GM12878 (cell line): ENCODE results near the gene TRIM4. TPM values are rescaled to one million over a fixed set of nuclear protein-coding genes. Genes with fewer than 3 reads are reported as not detected.

Source experiments
- ATAC-seq: fragments of 200-7000 bp; cut with Tn5 transposase; 3 replicates; pipeline ENCODE4 v1.9.1; 2020; ENCODE audit warnings: mild to moderate bottlenecking, moderate library complexity
- BruUV-seq: library from RNA; stranded (reverse); fragments of 400-500 nt; replicated peaks from 2 replicates; lab custom pipeline; 2021; lab: Mats Ljungman, UMichigan
- CTCF ChIA-PET: fragments of 300-600 bp; sonication (Branson Sonifier 250); formaldehyde crosslinking; extraction: SDS; loops from one replicate; lab custom pipeline; 2021; ENCODE audit warnings: inconsistent platforms; lab: Yijun Ruan, JAX
- POLR2A ChIA-PET: fragments of 350-600 bp; formaldehyde crosslinking; extraction: SDS; loops from one replicate; lab custom pipeline; 2021; ENCODE audit warnings: inconsistent platforms; lab: Charles Lee
- RAD21 ChIA-PET: fragments of 300-600 bp; sonication (Branson Sonifier 250); formaldehyde crosslinking; loops from one replicate; lab custom pipeline; 2023; ENCODE audit warnings: antibody characterized with exemption; ENCODE audit not compliant: unreplicated experiment; lab: Charles Lee
- SMC1A ChIA-PET: fragments of 300-600 bp; sonication (Branson Sonifier 250); formaldehyde crosslinking; loops from one replicate; lab custom pipeline; 2023; ENCODE audit not compliant: unreplicated experiment, uncharacterized antibody; lab: Charles Lee
- DNase-seq: peaks from one replicate; pipeline ENCODE4 v3.0.0-alpha.2; 2011; ENCODE audit warnings: low read depth, low spot score
- FAIRE-seq: peaks from 3 replicates; lab custom pipeline; 2011; peaks lifted over from hg19 to GRCh38; lab: Jason Lieb, UNC
- H2AFZ ChIP-seq: 2 replicates; pipeline ENCODE4 v1.6.0; 2011; ENCODE audit warnings: low read depth, low read length, control low read depth; ENCODE audit not compliant: control insufficient read depth
- H3K27ac ChIP-seq: 2 replicates; pipeline ENCODE4 v1.5.1; 2011; ENCODE audit warnings: control low read depth; ENCODE audit not compliant: control insufficient read depth, insufficient read depth
- H3K27me3 ChIP-seq, 2 experiments: replicated peaks in 1 of 2; 2 replicates each; pipeline versions ENCODE4 v1.6.0 to v1.6.1; 2011; ENCODE audit warnings: low read length in 1 of 2; ENCODE audit not compliant: control insufficient read depth in 2 of 2, insufficient read depth in 2 of 2
- H3K36me3 ChIP-seq, 2 experiments: 2 replicates each; pipeline ENCODE4 v1.5.1; 2011; ENCODE audit warnings: low read length in 1 of 2; ENCODE audit not compliant: control insufficient read depth in 2 of 2, insufficient read depth in 2 of 2
- H3K4me1 ChIP-seq: 2 replicates; pipeline ENCODE4 v1.6.1; 2011; ENCODE audit warnings: mild to moderate bottlenecking, low read length, moderate library complexity, mixed read lengths; ENCODE audit not compliant: control insufficient read depth, insufficient read depth
- H3K4me2 ChIP-seq: 2 replicates; pipeline ENCODE4 v1.6.0; 2011; ENCODE audit warnings: control low read depth; ENCODE audit not compliant: control insufficient read depth, insufficient read depth
- H3K4me3 ChIP-seq: fragments of 200-600 bp; sonication (generic); 2 replicates; pipeline ENCODE4 v1.5.1; 2016
- H3K79me2 ChIP-seq: 2 replicates; pipeline ENCODE4 v1.6.0; 2011; ENCODE audit warnings: low read length; ENCODE audit not compliant: control insufficient read depth, insufficient read depth
- H3K9ac ChIP-seq: 2 replicates; pipeline ENCODE4 v1.8.0; 2011; ENCODE audit warnings: low read length, control low read depth, mixed read lengths; ENCODE audit not compliant: control insufficient read depth, insufficient read depth
- H3K9me3 ChIP-seq: replicated peaks from 3 replicates; pipeline ENCODE4 v1.5.1; 2011; ENCODE audit warnings: mild to moderate bottlenecking, low read length; ENCODE audit not compliant: control insufficient read depth, insufficient read depth
- H4K20me1 ChIP-seq: 2 replicates; pipeline ENCODE4 v1.6.0; 2011; ENCODE audit not compliant: control insufficient read depth, insufficient read depth
- CBFB ChIP-seq: IDR thresholded peaks from 2 replicates; pipeline ENCODE4 v1.6.1; 2016; ENCODE audit warnings: antibody characterized with exemption, low read depth
- CEBPB ChIP-seq, 2 experiments: fragments of 150-350 bp in 1 of 2; IDR thresholded peaks; 2 replicates each; pipeline ENCODE4 v1.6.1; 2012 to 2014; ENCODE audit warnings: low read depth in 2 of 2, low read length in 2 of 2, borderline replicate concordance in 1 of 2, inconsistent platforms in 1 of 2
- DPF2 ChIP-seq: fragments of 450-650 bp; IDR thresholded peaks from 2 replicates; pipeline ENCODE4 v1.6.1; 2017; ENCODE audit warnings: mild to moderate bottlenecking
- IRF4 ChIP-seq: IDR thresholded peaks from 2 replicates; pipeline ENCODE4 v1.6.1; 2011; ENCODE audit warnings: low read depth, low read length
- MEF2B ChIP-seq: fragments of 450-650 bp; IDR thresholded peaks from 2 replicates; pipeline ENCODE4 v1.6.1; 2018; ENCODE audit warnings: mild to moderate bottlenecking, moderate library complexity; ENCODE audit not compliant: partially characterized antibody, poor library complexity, severe bottlenecking
- NFYB ChIP-seq: IDR thresholded peaks from 2 replicates; pipeline ENCODE4 v1.6.1; 2011; ENCODE audit warnings: low read depth, mild to moderate bottlenecking, low read length, improper control_type of control experiment, moderate library complexity; ENCODE audit not compliant: insufficient read depth
- PML ChIP-seq: IDR thresholded peaks from 2 replicates; pipeline ENCODE4 v1.6.1; 2012; ENCODE audit warnings: low read length, inconsistent platforms
- RBBP5 ChIP-seq: fragments of 200-600 bp; sonication (generic); conservative IDR thresholded peaks from 2 replicates; pipeline ENCODE4 v1.6.1; 2016
- RELA ChIP-seq: fragments of 450-650 bp; IDR thresholded peaks from 2 replicates; pipeline ENCODE4 v1.8.0; 2014; ENCODE audit warnings: borderline replicate concordance; ENCODE audit not compliant: partially characterized antibody
- SUPT20H ChIP-seq: IDR thresholded peaks from 2 replicates; pipeline ENCODE4 v1.6.1; 2011; ENCODE audit warnings: low read depth, mild to moderate bottlenecking, low read length, moderate library complexity, borderline replicate concordance; ENCODE audit not compliant: control insufficient read depth
- in situ Hi-C: fragments of 300-500 bp; cut with MboI; formaldehyde crosslinking; loops from 9 replicates; pipeline ENCODE4 v1.14.3; 2018; ENCODE audit warnings: mixed read lengths
- intact Hi-C: fragments of 100-400 bp; cut with micrococcal nuclease; formaldehyde crosslinking; loops from one replicate; pipeline ENCODE4 v1.14.2; 2022; ENCODE audit not compliant: unreplicated experiment
- polyA plus RNA-seq, 11 experiments: library from polyadenylated mRNA; depleted of rRNA in 4 of 11; unstranded in 6 of 11; stranded (reverse) in 5 of 11; fragments of >200 nt; fragmentation: Nextera tagmentation in 4 of 11; fragmentation: Illumina TruSeq in 1 of 11; extraction: Ambion mirVana in 4 of 11; extraction: Trizol in 1 of 11; gene quantifications; 1 replicate in 1 of 11; 2 replicates in 10 of 11; pipeline versions ENCODE4 v1.2.1 to v1.2.3, GENCODE V29; 2011 to 2016; ENCODE audit warnings: inconsistent platforms in 2 of 11, missing spikeins in 2 of 11, low read depth in 1 of 11
- total RNA-seq, 4 experiments: library from RNA; depleted of rRNA in 3 of 4; stranded (reverse); fragments of >200 nt in 3 of 4; fragmentation: Illumina TruSeq in 1 of 4; extraction: Trizol in 1 of 4; gene quantifications; 2 replicates each; pipeline versions ENCODE4 v1.2.1 to v1.2.3, GENCODE V29; 2013 to 2021
- TF ChIP-seq, protein P1 (sequence below): fragments of 450-650 bp; conservative IDR thresholded peaks from 2 replicates; pipeline ENCODE4 v1.6.1; 2017; ENCODE audit warnings: mild to moderate bottlenecking, moderate library complexity
- TF ChIP-seq, protein P2 (sequence below): fragments of 450-650 bp; IDR thresholded peaks from 2 replicates; pipeline ENCODE4 v1.6.1; 2016; ENCODE audit warnings: mild to moderate bottlenecking
- TF ChIP-seq, protein P3 (sequence below): fragments of 450-650 bp; IDR thresholded peaks from 2 replicates; pipeline ENCODE4 v1.6.1; 2017; ENCODE audit warnings: borderline replicate concordance
- TF ChIP-seq, protein P4 (sequence below): fragments of 450-650 bp; IDR thresholded peaks from 2 replicates; pipeline ENCODE4 v1.6.1; 2017; ENCODE audit warnings: mild to moderate bottlenecking

TRIM4 gene
- total and polyA plus RNA-seq, 10 of the 15 experiments (the other 5 are each of a cell fraction or from before 2014, with no cell fraction given), result 4.8 to 21.8 (median 17.9) TPM

DNA sequence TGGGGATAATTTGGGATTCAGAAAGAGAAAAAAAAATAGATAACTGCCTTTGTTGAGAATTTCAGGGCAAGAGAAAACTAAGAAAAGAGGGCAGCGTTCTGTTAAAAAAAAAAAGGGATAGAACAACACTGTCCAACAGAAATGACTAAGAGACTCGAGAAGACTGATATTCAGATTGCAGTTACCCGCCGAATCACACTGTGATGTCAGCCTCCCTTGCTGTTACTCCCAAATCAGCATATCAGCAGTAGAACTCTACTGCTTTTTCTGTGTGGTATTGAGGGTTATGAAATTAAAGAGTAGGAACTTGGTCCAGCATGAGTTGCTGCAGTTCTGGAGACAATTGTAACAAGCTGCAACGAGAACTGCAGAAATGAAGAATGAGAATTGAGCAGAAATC, 8.2 kb upstream of the TRIM4 start (continued):
- TF ChIP-seq, protein P1, sequence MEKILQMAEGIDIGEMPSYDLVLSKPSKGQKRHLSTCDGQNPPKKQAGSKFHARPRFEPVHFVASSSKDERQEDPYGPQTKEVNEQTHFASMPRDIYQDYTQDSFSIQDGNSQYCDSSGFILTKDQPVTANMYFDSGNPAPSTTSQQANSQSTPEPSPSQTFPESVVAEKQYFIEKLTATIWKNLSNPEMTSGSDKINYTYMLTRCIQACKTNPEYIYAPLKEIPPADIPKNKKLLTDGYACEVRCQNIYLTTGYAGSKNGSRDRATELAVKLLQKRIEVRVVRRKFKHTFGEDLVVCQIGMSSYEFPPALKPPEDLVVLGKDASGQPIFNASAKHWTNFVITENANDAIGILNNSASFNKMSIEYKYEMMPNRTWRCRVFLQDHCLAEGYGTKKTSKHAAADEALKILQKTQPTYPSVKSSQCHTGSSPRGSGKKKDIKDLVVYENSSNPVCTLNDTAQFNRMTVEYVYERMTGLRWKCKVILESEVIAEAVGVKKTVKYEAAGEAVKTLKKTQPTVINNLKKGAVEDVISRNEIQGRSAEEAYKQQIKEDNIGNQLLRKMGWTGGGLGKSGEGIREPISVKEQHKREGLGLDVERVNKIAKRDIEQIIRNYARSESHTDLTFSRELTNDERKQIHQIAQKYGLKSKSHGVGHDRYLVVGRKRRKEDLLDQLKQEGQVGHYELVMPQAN, result no peak
- TF ChIP-seq IRF4 (no peak), RELA (no peak), DPF2 (no peak)
- TF ChIP-seq, all 136 proteins: peak for 0

DNA sequence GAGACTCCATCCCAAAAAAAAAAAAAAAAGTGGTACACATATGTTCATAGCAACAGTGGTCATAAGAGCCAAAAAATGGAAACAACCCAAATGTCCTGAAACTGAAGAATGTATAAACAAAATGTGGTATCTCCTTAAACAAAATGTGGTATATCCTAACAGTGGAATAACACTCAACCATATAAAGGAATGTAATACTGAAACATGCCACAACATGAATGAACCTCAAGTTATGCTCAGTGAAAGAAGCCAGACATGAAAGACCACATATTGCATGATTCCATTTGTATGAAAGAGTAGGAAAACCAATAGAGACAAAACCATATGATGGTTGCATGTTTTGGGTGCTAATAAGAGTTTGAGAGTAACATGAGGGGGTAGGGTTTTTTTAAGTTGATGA, 7.0 kb upstream of the TRIM4 start:
- intact Hi-C loops, result no loop called here
- in situ Hi-C loops, result no loop called here
- no peaks in the 10 kb centered on the region for H3K36me3 ChIP-seq
- H4K20me1 ChIP-seq, result no peaks in the 10 kb centered on the region
- no peak for DNase-seq
- ATAC-seq, result no peak
- TF ChIP-seq RBBP5, result no peak
- no peak for TF ChIP-seq NFYB
- no peak for TF ChIP-seq CBFB
- TF ChIP-seq MEF2B, result no peak
- no peak for TF ChIP-seq PML
- TF ChIP-seq SUPT20H, result no peak
- TF ChIP-seq, protein P2, sequence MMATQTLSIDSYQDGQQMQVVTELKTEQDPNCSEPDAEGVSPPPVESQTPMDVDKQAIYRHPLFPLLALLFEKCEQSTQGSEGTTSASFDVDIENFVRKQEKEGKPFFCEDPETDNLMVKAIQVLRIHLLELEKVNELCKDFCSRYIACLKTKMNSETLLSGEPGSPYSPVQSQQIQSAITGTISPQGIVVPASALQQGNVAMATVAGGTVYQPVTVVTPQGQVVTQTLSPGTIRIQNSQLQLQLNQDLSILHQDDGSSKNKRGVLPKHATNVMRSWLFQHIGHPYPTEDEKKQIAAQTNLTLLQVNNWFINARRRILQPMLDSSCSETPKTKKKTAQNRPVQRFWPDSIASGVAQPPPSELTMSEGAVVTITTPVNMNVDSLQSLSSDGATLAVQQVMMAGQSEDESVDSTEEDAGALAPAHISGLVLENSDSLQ, result no peak
- TF ChIP-seq, protein P3, sequence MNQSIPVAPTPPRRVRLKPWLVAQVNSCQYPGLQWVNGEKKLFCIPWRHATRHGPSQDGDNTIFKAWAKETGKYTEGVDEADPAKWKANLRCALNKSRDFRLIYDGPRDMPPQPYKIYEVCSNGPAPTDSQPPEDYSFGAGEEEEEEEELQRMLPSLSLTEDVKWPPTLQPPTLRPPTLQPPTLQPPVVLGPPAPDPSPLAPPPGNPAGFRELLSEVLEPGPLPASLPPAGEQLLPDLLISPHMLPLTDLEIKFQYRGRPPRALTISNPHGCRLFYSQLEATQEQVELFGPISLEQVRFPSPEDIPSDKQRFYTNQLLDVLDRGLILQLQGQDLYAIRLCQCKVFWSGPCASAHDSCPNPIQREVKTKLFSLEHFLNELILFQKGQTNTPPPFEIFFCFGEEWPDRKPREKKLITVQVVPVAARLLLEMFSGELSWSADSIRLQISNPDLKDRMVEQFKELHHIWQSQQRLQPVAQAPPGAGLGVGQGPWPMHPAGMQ, result no peak
- TF ChIP-seq CEBPB (IDR thresholded peaks at IDR 0.05; ENCODE audit: borderline replicate concordance in 1 of 2, low read depth in 2 of 2, low read length in 2 of 2), result no peak
- TF ChIP-seq, protein P4, sequence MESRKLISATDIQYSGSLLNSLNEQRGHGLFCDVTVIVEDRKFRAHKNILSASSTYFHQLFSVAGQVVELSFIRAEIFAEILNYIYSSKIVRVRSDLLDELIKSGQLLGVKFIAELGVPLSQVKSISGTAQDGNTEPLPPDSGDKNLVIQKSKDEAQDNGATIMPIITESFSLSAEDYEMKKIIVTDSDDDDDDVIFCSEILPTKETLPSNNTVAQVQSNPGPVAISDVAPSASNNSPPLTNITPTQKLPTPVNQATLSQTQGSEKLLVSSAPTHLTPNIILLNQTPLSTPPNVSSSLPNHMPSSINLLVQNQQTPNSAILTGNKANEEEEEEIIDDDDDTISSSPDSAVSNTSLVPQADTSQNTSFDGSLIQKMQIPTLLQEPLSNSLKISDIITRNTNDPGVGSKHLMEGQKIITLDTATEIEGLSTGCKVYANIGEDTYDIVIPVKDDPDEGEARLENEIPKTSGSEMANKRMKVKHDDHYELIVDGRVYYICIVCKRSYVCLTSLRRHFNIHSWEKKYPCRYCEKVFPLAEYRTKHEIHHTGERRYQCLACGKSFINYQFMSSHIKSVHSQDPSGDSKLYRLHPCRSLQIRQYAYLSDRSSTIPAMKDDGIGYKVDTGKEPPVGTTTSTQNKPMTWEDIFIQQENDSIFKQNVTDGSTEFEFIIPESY, result no peak
- TF ChIP-seq, all 136 proteins: peak for 0
- H3K4me1 ChIP-seq, result no peaks in the 10 kb centered on the region
- no TSS peak for BruUV-seq
- H3K27ac ChIP-seq, result no peak overlapping the region
- POLR2A ChIA-PET, result no interaction called here
- SMC1A ChIA-PET, result no interaction called here
- peaks cover 4% of the 10 kb centered on the region in 2 experiments; a peak in 3 of 4 replicates for H3K27me3 ChIP-seq
- RAD21 ChIA-PET, result no interaction called here
- H3K9me3 ChIP-seq, result no peaks in the 10 kb centered on the region
- H3K4me2 ChIP-seq, result no peak overlapping the region
- no peak overlapping the region for H2AFZ ChIP-seq
- H3K9ac ChIP-seq, result no peak overlapping the region
- H3K79me2 ChIP-seq, result no peaks in the 10 kb centered on the region
- no peak overlapping the region for H3K4me3 ChIP-seq
- no peak for FAIRE-seq
- CTCF ChIA-PET, result interaction anchor here (1.0 kb wide), 1 partner anchor 11 kb away, joined by 3 read pairs; no protein-coding TSS in a partner anchor
